Measurements from ENCODE around the gene ACYP2. TPM values are rescaled to one million over a fixed set of nuclear protein-coding genes. Genes with fewer than 3 reads are reported as not detected.
A peak's percentile ranks its signal among the peaks of the same experiment; 100 is the strongest.
"Not testable (repeated sequence)": the region's sequence is repeated elsewhere in the genome, so short reads cannot be mapped to it uniquely, and the experiment has no call there.

ACYP2 gene
- total and polyA plus RNA-seq, 5 donors: 47.1 to 122 (median 64.9) TPM

DNA sequence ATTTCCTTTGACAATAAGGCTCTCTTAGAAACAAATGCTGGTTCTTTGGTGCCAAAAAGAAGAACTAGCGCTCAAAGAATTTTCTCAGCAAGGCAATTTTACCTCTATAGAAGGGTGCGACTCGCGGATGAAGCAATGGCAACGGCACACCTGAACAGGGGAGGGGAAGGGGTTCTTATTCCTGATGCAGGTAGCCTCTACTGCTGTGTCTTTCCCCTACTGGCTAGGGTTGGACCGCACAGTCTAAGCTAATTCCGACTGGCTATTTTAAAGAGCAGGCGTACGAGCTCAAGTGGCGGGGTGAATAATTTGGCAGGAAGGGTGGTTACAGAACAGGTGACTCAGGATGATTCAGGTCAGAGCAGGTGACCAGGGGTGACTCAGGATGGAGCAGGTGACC lies 1.2 kb downstream of the ACYP2 start:
- intact Hi-C loops (cut with DNase I): loop anchor here in 1 of 4 donors (10.0 kb wide), 1 partner anchor 588 kb away; no protein-coding TSS in a partner anchor
- H3K9me3 ChIP-seq (ENCODE audit: control insufficient read depth, low read length); H3K4me3 ChIP-seq (ENCODE audit: low read length); H3K27me3 ChIP-seq (ENCODE audit: control insufficient read depth, insufficient read depth); DNase-seq; ATAC-seq; H3K27ac ChIP-seq (ENCODE audit: low read length); H3K4me1 ChIP-seq (ENCODE audit: control insufficient read depth, insufficient read depth, low read length): not testable (repeated sequence)
- WGBS: 99% methylated on average over 10 of the region's 10 CpGs

DNA sequence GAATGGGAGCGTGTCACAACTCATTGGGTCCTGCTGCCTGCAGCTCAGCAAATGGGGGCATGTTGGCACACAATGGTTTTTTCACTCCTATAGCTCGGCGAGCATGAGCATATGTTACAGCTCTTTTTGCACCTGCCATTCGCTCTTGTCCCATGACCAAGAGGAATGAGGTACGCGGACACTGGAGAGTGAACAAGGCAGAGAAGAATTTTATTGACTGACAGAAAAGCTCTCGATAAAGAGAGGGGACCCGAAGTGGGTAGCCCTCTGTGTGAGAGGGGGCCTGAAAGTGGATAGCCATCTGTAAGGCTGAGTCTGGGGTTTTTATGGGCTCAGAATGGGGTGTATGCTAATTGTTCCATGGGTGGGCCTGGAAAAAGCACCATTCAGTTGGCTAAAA lies 5.5 kb downstream of the ACYP2 start:
- no peak for ATAC-seq
- Histone ChIP-seq H3K4me3 (ENCODE audit: low read length) (no peak overlapping the region), H3K27me3 (ENCODE audit: control insufficient read depth, insufficient read depth) (no peaks in the 10 kb centered on the region), H3K9me3 (ENCODE audit: control insufficient read depth, low read length) (no peaks in the 10 kb centered on the region), H3K27ac (ENCODE audit: low read length) (no peak overlapping the region), H3K4me1 (ENCODE audit: control insufficient read depth, insufficient read depth, low read length) (peaks cover 4% of the 10 kb centered on the region)
- WGBS: 97% methylated on average over 8 of the region's 8 CpGs
- DNase-seq: no peak
- intact Hi-C loops (cut with DNase I): no loop called here

DNA sequence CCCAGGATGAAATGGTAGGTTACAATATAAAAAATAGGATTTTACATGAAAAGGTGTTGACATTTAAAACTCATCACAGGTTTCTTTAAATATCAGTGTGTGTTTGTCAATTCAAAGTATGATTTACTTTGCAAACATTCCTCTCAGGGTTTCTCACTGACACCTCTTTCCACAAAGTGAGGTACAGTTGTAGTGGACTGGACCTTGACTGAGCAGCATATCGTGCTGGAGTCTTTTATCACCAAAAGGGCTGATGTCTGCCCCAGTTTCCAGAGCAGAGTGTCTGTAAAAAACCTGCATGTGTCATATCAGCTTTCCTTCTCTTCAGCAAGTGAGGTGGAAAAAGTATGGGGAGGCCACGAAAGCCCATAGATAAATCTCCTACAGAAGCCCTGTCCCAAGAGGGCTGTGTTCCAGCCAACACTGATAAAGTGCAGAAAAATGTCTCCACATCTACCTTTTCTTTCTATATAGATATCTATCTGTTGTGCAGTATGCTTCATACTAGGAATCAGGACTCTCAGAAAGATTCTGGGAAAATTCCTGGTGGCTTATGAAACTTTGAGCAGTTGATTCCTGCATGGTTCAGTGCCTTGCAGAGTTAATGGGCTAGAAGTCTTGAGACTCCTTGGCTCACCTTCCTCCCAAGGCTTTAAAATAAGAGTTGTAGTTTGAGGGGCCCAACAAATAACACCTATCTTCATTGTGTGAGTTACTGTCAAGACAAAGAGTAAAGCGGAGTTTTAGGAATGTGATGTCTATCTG lies 6.9 kb downstream of the ACYP2 start:
- no peaks in the 10 kb centered on the region for H3K9me3 ChIP-seq (ENCODE audit: control insufficient read depth, low read length)
- intact Hi-C loops (cut with DNase I): no loop called here
- H3K27ac ChIP-seq (ENCODE audit: low read length): peak overlapping the region; percentile 97
- peaks cover 4% of the 10 kb centered on the region for H3K4me1 ChIP-seq (ENCODE audit: control insufficient read depth, insufficient read depth, low read length)
- ATAC-seq (peak in 1 of 2 donors; percentile 7), DNase-seq (no peak)
- H3K4me3 ChIP-seq (ENCODE audit: low read length): no peak overlapping the region
- H3K27me3 ChIP-seq (ENCODE audit: control insufficient read depth, insufficient read depth): no peaks in the 10 kb centered on the region
- 64% methylated on average over 3 of the region's 3 CpGs for WGBS

DNA sequence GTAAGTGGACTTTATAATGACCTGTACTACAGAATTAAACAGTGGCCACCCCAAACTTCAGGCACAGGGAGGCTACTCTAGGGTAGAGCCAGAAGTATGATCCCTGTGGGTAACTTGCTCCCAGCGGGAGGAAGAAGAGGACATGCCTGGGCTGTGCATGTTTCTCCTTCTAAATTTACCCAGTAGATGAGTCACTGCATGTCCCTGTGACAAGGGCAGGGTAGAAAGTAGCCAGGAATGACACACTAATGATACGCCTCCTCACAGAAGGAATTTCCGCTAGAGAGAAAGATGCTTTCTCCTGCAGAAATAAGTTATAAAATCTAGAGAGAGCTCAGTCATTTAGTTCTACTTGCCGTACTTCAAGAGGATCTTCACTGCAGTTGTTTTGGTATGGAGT lies 7.5 kb downstream of the ACYP2 start:
- Histone ChIP-seq H3K27ac (ENCODE audit: low read length) (peak overlapping the region; percentile 97), H3K4me3 (ENCODE audit: low read length) (peak overlapping the region; percentile 37), H3K9me3 (ENCODE audit: control insufficient read depth, low read length) (no peaks in the 10 kb centered on the region), H3K4me1 (ENCODE audit: control insufficient read depth, insufficient read depth, low read length) (peaks cover 4% of the 10 kb centered on the region), H3K27me3 (ENCODE audit: control insufficient read depth, insufficient read depth) (no peaks in the 10 kb centered on the region)
- ATAC-seq: peak; percentile 90 to 91
- WGBS: 58% methylated on average over 4 of the region's 4 CpGs
- intact Hi-C loops (cut with DNase I): no loop called here
- no peak for DNase-seq

DNA sequence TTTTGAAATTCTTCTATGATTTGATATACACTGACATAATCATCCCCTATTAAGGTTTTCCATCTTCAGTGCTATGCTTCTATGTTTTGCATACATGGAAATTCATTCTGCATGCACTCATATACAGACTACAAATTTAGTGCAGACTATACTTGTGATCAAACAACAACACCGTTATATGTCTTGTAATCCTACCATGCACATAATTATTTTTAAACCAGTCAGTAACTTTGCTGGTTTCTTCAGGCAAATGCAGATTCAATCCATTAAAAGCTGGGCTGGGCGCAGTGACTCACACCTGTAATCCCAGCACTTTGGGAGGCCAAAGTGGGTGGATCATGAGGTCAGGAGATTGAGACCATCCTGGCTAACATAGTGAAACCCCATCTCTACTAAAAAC lies 11.8 kb downstream of the ACYP2 start:
- intact Hi-C loops (cut with DNase I); H3K27ac ChIP-seq (ENCODE audit: low read length); ATAC-seq; H3K4me3 ChIP-seq (ENCODE audit: low read length); H3K4me1 ChIP-seq (ENCODE audit: control insufficient read depth, insufficient read depth, low read length); H3K27me3 ChIP-seq (ENCODE audit: control insufficient read depth, insufficient read depth); H3K9me3 ChIP-seq (ENCODE audit: control insufficient read depth, low read length); DNase-seq: not testable (repeated sequence)
- 97% methylated on average over 2 of the region's 2 CpGs for WGBS

DNA sequence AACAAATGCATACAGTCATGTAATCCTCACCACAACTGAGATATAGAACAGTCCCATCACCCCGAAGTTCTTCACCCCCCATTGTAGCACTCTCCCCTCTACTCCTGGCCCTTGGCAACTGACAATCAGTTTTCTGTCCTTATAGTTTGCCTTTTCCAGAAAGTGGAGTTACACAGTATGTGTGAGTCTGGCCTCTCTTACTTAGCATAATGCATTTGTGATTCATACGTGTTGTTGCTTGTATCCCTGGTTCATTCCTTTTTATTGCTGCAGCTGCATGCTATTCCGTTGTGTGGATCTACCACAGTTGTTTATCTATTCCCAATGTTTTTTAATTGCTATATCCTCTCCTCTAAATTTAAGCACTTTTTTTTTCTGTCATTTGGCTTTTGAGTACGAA lies 17.6 kb downstream of the ACYP2 start:
- intact Hi-C loops (cut with DNase I): no loop called here
- Histone ChIP-seq H3K4me1 (ENCODE audit: control insufficient read depth, insufficient read depth, low read length) (no peaks in the 10 kb centered on the region), H3K27me3 (ENCODE audit: control insufficient read depth, insufficient read depth) (no peaks in the 10 kb centered on the region), H3K9me3 (ENCODE audit: control insufficient read depth, low read length) (no peaks in the 10 kb centered on the region), H3K27ac (ENCODE audit: low read length) (no peak overlapping the region), H3K4me3 (ENCODE audit: low read length) (no peak overlapping the region)
- ATAC-seq: no peak
- 98% methylated on average over 4 of the region's 4 CpGs for WGBS
- no peak for DNase-seq

DNA sequence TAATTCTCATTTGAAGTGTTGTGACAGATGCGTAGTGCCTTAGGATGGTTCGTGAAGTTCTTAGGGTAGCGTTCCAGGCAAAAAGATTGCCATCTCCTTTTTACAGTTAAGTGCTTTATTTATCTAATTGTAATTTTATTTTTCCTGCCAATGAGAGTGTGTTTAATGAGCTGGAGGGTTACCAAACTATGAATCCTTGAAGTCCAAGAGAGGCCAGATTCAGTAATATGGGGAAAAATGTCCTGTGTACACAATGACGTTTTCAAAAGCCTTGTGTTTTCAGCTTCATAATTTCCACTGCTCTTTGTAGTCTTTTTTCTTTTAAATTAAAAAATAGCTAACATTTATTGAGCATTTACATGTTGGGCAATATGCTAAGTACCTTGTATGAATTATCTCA lies 23.8 kb downstream of the ACYP2 start:
- intact Hi-C loops (cut with DNase I): no loop called here
- no peak overlapping the region for H3K27ac ChIP-seq (ENCODE audit: low read length)
- no peaks in the 10 kb centered on the region for H3K27me3 ChIP-seq (ENCODE audit: control insufficient read depth, insufficient read depth)
- no peaks in the 10 kb centered on the region for H3K4me1 ChIP-seq (ENCODE audit: control insufficient read depth, insufficient read depth, low read length)
- 90% methylated on average over 4 of the region's 4 CpGs for WGBS
- no peak overlapping the region for H3K4me3 ChIP-seq (ENCODE audit: low read length)
- H3K9me3 ChIP-seq (ENCODE audit: control insufficient read depth, low read length): no peaks in the 10 kb centered on the region
- DNase-seq (no peak), ATAC-seq (no peak)

DNA sequence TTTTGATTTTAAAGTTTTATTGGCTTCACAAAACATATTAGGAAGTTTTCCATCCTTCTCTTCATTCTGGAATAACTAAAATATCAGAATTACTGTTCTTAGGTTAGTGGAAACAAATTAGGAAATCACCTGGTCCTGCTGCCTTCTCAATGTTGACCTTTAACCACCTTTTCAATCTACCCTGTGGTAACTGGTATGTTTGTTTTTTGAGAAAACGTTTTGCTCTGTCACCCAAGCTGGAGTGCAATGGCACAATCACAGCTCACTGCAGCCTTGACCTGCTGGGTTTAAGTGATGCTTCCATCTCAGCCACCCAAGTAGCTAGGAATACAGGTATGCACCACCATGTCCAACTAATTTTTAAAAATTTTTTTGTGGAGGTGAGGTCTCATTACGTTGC lies 28.4 kb downstream of the ACYP2 start:
- ATAC-seq: no peak
- no peak overlapping the region for H3K27ac ChIP-seq (ENCODE audit: low read length)
- DNase-seq: no peak
- H3K4me3 ChIP-seq (ENCODE audit: low read length): no peak overlapping the region
- no peaks in the 10 kb centered on the region for H3K9me3 ChIP-seq (ENCODE audit: control insufficient read depth, low read length)
- no peaks in the 10 kb centered on the region for H3K4me1 ChIP-seq (ENCODE audit: control insufficient read depth, insufficient read depth, low read length)
- WGBS: 77% methylated on average over 2 of the region's 2 CpGs
- H3K27me3 ChIP-seq (ENCODE audit: control insufficient read depth, insufficient read depth): no peaks in the 10 kb centered on the region
- intact Hi-C loops (cut with DNase I): no loop called here

DNA sequence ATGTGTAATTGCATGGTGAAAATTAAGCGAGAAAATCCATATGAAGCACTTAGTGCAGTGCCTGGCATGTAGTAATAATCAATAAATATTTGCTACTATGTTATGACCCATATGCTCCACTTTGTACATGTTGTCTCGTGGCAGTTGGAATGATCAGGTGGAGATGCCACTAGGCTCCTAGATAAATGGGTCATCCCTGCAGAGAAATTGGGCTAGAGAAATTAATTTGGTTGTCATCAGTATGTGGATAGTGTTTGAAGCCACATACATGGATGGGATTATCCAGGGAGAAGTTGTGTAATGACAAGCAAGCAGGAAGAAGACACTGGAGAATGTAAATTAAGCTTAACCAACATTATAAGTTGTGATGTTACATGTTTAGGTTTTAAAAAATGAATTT lies 33.0 kb downstream of the ACYP2 start:
- Histone ChIP-seq H3K4me3 (ENCODE audit: low read length) (no peak overlapping the region), H3K4me1 (ENCODE audit: control insufficient read depth, insufficient read depth, low read length) (no peaks in the 10 kb centered on the region), H3K27me3 (ENCODE audit: control insufficient read depth, insufficient read depth) (no peaks in the 10 kb centered on the region), H3K27ac (ENCODE audit: low read length) (no peak overlapping the region), H3K9me3 (ENCODE audit: control insufficient read depth, low read length) (no peaks in the 10 kb centered on the region)
- 96% methylated on average over 2 of the region's 2 CpGs for WGBS
- intact Hi-C loops (cut with DNase I): no loop called here
- DNase-seq (no peak), ATAC-seq (no peak)

DNA sequence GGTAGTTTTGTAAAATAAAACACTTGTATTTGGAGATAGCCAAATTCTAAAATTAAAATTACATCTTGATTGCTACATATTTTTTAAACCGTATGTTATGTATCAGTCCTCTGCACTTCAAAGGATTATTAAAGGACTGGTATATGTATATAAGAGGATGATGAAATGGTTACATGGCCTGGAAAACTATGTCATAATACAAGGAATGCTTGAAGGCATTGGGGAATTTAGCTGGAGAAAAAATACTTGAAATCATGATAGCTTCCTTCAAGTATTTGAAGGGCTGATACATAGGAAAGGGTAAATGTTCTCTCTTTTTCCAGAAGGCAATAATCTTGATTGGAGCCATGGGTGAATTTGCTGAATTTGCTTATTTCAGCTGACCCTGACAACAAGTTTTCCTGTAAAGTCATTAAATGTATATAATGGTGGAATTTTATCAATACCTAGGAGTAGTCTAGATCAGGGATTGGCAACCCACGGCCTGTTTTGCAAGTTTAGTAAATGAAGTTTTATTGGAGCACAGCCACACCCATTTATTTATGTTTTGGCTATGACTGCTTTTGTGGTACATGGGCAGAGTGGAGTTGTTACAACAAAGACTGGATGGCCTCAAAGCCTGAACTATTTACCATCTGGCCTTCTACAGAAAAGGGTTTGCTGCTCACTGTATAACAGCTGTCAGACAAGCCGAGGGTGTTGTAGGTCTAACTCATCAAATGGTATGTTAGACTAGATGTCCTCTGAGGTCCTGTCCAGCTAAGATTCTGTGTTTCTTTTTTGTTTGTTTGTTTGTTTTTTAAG lies 34.4 kb downstream of the ACYP2 start:
- 81% methylated on average over 3 of the region's 3 CpGs for WGBS
- Histone ChIP-seq H3K4me3 (ENCODE audit: low read length) (no peak overlapping the region), H3K27me3 (ENCODE audit: control insufficient read depth, insufficient read depth) (no peaks in the 10 kb centered on the region), H3K9me3 (ENCODE audit: control insufficient read depth, low read length) (no peaks in the 10 kb centered on the region), H3K27ac (ENCODE audit: low read length) (no peak overlapping the region), H3K4me1 (ENCODE audit: control insufficient read depth, insufficient read depth, low read length) (no peaks in the 10 kb centered on the region)
- intact Hi-C loops (cut with DNase I): no loop called here
- no peak for DNase-seq
- no peak for ATAC-seq

DNA sequence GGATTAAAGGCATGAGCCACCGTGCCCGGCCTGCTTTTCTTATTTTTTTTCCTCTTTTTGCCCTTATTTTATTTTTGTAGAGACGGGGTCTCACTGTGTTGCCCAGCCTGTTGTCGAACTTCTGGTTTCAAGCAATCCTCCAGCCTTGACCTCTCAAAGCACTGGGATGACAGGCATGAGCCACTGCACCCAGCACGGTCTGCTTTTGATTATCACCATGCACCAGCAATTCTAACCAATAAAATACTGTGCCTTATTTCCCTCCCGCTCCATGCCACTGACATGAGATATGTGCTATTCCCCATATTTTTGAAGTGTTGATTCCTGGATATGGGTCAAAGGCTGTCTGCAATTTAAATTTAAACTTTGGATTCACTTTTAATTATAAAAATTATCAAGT lies 42.9 kb downstream of the ACYP2 start:
- Histone ChIP-seq H3K4me3 (ENCODE audit: low read length) (no peak overlapping the region), H3K4me1 (ENCODE audit: control insufficient read depth, insufficient read depth, low read length) (no peaks in the 10 kb centered on the region), H3K9me3 (ENCODE audit: control insufficient read depth, low read length) (no peaks in the 10 kb centered on the region), H3K27ac (ENCODE audit: low read length) (no peak overlapping the region), H3K27me3 (ENCODE audit: control insufficient read depth, insufficient read depth) (no peaks in the 10 kb centered on the region)
- intact Hi-C loops (cut with DNase I): no loop called here
- ATAC-seq (no peak), DNase-seq (no peak)
- WGBS: 93% methylated on average over 6 of the region's 6 CpGs

Measured in right cardiac atrium (tissue), 5 donors.